ENCODE measurements around the gene HPS4.

GRCh38 chr22:26416670-26417276 lies 66.8 kb downstream of the HPS4 start:
- TF ChIP-seq SP1 (CRISPR knock-in tag; conservative IDR thresholded peaks at IDR 0.05) (no peak), CBFB (CRISPR knock-in tag; IDR thresholded peaks at IDR 0.05; ENCODE audit: low read depth) (no peak), NR2C2 (CRISPR knock-in tag; IDR thresholded peaks at IDR 0.05) (no peak), FOXJ3 (CRISPR knock-in tag; IDR thresholded peaks at IDR 0.05; ENCODE audit: borderline replicate concordance) (no peak), CREB1 (CRISPR knock-in tag; IDR thresholded peaks at IDR 0.05) (no peak)
- TF ChIP-seq, protein P1, sequence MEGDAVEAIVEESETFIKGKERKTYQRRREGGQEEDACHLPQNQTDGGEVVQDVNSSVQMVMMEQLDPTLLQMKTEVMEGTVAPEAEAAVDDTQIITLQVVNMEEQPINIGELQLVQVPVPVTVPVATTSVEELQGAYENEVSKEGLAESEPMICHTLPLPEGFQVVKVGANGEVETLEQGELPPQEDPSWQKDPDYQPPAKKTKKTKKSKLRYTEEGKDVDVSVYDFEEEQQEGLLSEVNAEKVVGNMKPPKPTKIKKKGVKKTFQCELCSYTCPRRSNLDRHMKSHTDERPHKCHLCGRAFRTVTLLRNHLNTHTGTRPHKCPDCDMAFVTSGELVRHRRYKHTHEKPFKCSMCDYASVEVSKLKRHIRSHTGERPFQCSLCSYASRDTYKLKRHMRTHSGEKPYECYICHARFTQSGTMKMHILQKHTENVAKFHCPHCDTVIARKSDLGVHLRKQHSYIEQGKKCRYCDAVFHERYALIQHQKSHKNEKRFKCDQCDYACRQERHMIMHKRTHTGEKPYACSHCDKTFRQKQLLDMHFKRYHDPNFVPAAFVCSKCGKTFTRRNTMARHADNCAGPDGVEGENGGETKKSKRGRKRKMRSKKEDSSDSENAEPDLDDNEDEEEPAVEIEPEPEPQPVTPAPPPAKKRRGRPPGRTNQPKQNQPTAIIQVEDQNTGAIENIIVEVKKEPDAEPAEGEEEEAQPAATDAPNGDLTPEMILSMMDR (IDR thresholded peaks at IDR 0.05), result no peak
- TF ChIP-seq, protein P2, sequence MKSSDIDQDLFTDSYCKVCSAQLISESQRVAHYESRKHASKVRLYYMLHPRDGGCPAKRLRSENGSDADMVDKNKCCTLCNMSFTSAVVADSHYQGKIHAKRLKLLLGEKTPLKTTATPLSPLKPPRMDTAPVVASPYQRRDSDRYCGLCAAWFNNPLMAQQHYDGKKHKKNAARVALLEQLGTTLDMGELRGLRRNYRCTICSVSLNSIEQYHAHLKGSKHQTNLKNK (CRISPR knock-in tag; IDR thresholded peaks at IDR 0.05), result no peak
- TF ChIP-seq, protein P3, sequence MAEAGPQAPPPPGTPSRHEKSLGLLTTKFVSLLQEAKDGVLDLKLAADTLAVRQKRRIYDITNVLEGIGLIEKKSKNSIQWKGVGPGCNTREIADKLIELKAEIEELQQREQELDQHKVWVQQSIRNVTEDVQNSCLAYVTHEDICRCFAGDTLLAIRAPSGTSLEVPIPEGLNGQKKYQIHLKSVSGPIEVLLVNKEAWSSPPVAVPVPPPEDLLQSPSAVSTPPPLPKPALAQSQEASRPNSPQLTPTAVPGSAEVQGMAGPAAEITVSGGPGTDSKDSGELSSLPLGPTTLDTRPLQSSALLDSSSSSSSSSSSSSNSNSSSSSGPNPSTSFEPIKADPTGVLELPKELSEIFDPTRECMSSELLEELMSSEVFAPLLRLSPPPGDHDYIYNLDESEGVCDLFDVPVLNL (CRISPR knock-in tag; IDR thresholded peaks at IDR 0.05; ENCODE audit: borderline replicate concordance, low read depth), result no peak
- TF ChIP-seq, protein P4, sequence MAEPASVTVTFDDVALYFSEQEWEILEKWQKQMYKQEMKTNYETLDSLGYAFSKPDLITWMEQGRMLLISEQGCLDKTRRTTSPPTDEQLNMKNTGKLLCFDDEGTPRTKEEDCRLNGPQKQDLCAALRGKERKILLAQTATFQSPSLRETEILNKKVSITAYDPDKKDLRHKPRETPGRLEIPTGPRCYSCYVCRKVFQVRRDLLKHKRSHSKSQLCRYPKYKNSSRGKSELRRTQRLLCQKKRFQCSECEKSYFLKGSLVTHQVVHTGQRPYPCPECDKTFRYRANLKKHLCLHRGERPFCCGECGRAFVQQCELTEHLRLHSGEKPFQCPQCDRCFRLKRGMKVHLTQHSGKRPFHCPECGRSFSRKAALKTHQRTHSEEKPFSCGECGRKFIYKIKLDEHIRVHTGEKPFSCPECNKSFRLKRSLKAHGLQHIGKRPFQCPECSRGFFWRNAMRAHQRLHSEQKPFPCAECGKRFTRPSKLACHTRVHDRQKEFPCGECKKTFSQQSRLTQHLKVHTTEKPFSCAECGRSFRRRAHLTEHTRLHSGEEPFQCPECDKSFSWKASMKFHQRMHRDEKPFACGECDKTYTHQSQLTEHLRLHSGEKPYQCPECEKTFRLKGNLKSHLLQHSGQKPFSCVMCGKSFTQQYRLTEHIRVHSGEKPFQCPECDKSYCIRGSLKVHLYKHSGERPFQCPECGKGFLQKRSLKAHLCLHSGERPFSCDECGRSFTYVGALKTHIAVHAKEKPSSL (CRISPR knock-in tag; conservative IDR thresholded peaks at IDR 0.05), result no peak
- TF ChIP-seq, protein P5, sequence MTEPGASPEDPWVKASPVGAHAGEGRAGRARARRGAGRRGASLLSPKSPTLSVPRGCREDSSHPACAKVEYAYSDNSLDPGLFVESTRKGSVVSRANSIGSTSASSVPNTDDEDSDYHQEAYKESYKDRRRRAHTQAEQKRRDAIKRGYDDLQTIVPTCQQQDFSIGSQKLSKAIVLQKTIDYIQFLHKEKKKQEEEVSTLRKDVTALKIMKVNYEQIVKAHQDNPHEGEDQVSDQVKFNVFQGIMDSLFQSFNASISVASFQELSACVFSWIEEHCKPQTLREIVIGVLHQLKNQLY (CRISPR knock-in tag; IDR thresholded peaks at IDR 0.05), result no peak
- TF ChIP-seq, protein P6, sequence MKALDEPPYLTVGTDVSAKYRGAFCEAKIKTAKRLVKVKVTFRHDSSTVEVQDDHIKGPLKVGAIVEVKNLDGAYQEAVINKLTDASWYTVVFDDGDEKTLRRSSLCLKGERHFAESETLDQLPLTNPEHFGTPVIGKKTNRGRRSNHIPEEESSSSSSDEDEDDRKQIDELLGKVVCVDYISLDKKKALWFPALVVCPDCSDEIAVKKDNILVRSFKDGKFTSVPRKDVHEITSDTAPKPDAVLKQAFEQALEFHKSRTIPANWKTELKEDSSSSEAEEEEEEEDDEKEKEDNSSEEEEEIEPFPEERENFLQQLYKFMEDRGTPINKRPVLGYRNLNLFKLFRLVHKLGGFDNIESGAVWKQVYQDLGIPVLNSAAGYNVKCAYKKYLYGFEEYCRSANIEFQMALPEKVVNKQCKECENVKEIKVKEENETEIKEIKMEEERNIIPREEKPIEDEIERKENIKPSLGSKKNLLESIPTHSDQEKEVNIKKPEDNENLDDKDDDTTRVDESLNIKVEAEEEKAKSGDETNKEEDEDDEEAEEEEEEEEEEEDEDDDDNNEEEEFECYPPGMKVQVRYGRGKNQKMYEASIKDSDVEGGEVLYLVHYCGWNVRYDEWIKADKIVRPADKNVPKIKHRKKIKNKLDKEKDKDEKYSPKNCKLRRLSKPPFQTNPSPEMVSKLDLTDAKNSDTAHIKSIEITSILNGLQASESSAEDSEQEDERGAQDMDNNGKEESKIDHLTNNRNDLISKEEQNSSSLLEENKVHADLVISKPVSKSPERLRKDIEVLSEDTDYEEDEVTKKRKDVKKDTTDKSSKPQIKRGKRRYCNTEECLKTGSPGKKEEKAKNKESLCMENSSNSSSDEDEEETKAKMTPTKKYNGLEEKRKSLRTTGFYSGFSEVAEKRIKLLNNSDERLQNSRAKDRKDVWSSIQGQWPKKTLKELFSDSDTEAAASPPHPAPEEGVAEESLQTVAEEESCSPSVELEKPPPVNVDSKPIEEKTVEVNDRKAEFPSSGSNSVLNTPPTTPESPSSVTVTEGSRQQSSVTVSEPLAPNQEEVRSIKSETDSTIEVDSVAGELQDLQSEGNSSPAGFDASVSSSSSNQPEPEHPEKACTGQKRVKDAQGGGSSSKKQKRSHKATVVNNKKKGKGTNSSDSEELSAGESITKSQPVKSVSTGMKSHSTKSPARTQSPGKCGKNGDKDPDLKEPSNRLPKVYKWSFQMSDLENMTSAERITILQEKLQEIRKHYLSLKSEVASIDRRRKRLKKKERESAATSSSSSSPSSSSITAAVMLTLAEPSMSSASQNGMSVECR (CRISPR knock-in tag; IDR thresholded peaks at IDR 0.05; ENCODE audit: borderline replicate concordance), result no peak
- TF ChIP-seq, protein P7, sequence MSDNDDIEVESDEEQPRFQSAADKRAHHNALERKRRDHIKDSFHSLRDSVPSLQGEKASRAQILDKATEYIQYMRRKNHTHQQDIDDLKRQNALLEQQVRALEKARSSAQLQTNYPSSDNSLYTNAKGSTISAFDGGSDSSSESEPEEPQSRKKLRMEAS (CRISPR knock-in tag; IDR thresholded peaks at IDR 0.05), result no peak

Data from WTC11 (cell line).